C4-2B (cell line): ENCODE data around the gene OR52B6.
"Not testable (repeated sequence)": the region's sequence is repeated elsewhere in the genome, so short reads cannot be mapped to it uniquely, and the experiment has no call there.

Experiments
- ZFX ChIP-seq: fragments of 450-650 bp; IDR thresholded peaks from 2 replicates; pipeline ENCODE4 v1.6.1; 2017
- TF ChIP-seq, protein P1 (sequence below): fragments of 450-650 bp; conservative IDR thresholded peaks from 2 replicates; pipeline ENCODE4 v1.5.1; 2017; ENCODE audit warnings: mild to moderate bottlenecking

DNA sequence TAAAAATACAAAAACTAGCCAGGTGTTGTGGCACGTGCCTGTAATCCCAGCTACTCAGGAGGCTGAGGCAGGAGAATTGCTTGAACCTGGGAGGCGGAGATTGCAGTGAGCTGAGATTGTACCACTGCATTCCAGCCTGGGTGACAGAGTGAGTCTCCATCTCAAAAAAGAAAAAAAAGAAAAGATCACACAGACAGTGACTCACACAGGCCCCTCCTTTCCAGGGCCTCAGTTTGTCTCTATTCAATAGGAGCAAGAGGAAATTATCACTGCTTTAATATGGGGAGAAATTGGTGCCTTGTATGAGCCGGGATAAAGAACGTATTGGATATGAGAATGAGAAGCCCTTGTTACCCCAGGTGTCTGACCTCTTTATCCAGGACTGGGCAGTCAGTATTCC, 22.1 kb downstream of the OR52B6 start:
- TF ChIP-seq, protein P1, sequence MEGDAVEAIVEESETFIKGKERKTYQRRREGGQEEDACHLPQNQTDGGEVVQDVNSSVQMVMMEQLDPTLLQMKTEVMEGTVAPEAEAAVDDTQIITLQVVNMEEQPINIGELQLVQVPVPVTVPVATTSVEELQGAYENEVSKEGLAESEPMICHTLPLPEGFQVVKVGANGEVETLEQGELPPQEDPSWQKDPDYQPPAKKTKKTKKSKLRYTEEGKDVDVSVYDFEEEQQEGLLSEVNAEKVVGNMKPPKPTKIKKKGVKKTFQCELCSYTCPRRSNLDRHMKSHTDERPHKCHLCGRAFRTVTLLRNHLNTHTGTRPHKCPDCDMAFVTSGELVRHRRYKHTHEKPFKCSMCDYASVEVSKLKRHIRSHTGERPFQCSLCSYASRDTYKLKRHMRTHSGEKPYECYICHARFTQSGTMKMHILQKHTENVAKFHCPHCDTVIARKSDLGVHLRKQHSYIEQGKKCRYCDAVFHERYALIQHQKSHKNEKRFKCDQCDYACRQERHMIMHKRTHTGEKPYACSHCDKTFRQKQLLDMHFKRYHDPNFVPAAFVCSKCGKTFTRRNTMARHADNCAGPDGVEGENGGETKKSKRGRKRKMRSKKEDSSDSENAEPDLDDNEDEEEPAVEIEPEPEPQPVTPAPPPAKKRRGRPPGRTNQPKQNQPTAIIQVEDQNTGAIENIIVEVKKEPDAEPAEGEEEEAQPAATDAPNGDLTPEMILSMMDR = not testable (repeated sequence)
- TF ChIP-seq ZFX = not testable (repeated sequence)
